ENCODE results near the gene METAP1.

DNA sequence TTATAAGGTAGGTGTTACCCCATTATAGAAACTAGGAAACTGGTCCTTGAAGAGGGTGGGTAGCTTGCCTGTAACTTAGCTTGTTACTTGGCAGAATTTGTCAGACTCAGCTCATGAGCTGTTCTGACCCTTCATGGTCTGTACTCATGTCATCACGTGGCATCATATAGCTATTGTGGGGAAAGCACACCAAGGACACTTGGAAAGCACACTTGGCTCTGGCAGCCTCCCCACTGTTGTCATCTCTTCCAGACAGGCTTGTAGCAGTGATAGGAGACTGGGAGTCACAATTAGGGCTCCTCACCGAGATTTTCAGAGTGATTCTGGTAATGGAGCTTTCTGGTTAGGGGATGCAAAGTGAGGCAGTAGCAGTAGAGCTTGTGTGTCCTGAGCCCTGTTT is 62.7 kb downstream of the METAP1 start:
- TF ChIP-seq, protein P1, sequence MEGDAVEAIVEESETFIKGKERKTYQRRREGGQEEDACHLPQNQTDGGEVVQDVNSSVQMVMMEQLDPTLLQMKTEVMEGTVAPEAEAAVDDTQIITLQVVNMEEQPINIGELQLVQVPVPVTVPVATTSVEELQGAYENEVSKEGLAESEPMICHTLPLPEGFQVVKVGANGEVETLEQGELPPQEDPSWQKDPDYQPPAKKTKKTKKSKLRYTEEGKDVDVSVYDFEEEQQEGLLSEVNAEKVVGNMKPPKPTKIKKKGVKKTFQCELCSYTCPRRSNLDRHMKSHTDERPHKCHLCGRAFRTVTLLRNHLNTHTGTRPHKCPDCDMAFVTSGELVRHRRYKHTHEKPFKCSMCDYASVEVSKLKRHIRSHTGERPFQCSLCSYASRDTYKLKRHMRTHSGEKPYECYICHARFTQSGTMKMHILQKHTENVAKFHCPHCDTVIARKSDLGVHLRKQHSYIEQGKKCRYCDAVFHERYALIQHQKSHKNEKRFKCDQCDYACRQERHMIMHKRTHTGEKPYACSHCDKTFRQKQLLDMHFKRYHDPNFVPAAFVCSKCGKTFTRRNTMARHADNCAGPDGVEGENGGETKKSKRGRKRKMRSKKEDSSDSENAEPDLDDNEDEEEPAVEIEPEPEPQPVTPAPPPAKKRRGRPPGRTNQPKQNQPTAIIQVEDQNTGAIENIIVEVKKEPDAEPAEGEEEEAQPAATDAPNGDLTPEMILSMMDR (IDR thresholded peaks at IDR 0.05) = no peak
- TF ChIP-seq POLR2A (IDR thresholded peaks at IDR 0.05) = no peak
